DOHH2 (cell line): ENCODE data around the gene GREM2.

Experiments used
- H3F3A ChIP-seq: fragments of 200-600 bp; sonication (generic), shearing (Covaris generic); 2 replicates; pipeline ENCODE4 v1.6.0; 2016; ENCODE audit warnings: antibody characterized with exemption, mild to moderate bottlenecking; ENCODE audit not compliant: control insufficient read depth, insufficient read depth
- H3K27ac ChIP-seq: fragments of 200-600 bp; sonication (generic); 2 replicates; pipeline ENCODE4 v1.5.1; 2014; ENCODE audit warnings: low read depth, mild to moderate bottlenecking, low read length, moderate library complexity
- H3K27me3 ChIP-seq: fragments of 200-600 bp; sonication (generic); 2 replicates; pipeline ENCODE4 v1.6.1; 2014; ENCODE audit warnings: mild to moderate bottlenecking, low read length, mixed read lengths; ENCODE audit not compliant: control insufficient read depth
- H3K36me3 ChIP-seq: fragments of 200-600 bp; sonication (generic); 2 replicates; pipeline ENCODE4 v1.6.1; 2014; ENCODE audit warnings: mild to moderate bottlenecking, low read length, moderate library complexity, mixed read lengths; ENCODE audit not compliant: control insufficient read depth
- H3K4me1 ChIP-seq: fragments of 200-600 bp; sonication (generic); 2 replicates; pipeline ENCODE4 v1.6.1; 2014; ENCODE audit warnings: mild to moderate bottlenecking, low read length, mixed read lengths; ENCODE audit not compliant: control insufficient read depth
- H3K4me2 ChIP-seq: fragments of 200-600 bp; sonication (generic); 2 replicates; pipeline ENCODE4 v1.6.0; 2014; ENCODE audit warnings: mild to moderate bottlenecking, low read length, moderate library complexity
- H3K4me3 ChIP-seq: fragments of 200-600 bp; sonication (generic); 2 replicates; pipeline ENCODE4 v1.5.1; 2014; ENCODE audit warnings: mild to moderate bottlenecking, low read length, mixed read lengths
- H3K79me2 ChIP-seq: fragments of 200-600 bp; sonication (generic); 2 replicates; pipeline ENCODE4 v1.6.1; 2014; ENCODE audit warnings: mild to moderate bottlenecking, low read length, mixed read lengths; ENCODE audit not compliant: control insufficient read depth
- H3K9me2 ChIP-seq: fragments of 200-600 bp; sonication (generic); replicated peaks from 2 replicates; pipeline ENCODE4 v1.6.1; 2014; ENCODE audit warnings: mild to moderate bottlenecking, low read length, mixed read lengths; ENCODE audit not compliant: control insufficient read depth
- H3K9me3 ChIP-seq: fragments of 200-600 bp; sonication (generic); 2 replicates; pipeline ENCODE4 v1.6.1; 2014; ENCODE audit warnings: antibody characterized with exemption, low read length, mixed read lengths; ENCODE audit not compliant: control insufficient read depth, insufficient read depth
- H4K20me1 ChIP-seq: fragments of 200-600 bp; sonication (generic); 2 replicates; pipeline ENCODE4 v1.6.0; 2014; ENCODE audit warnings: low read depth, mild to moderate bottlenecking, antibody characterized with exemption, low read length, moderate library complexity; ENCODE audit not compliant: control insufficient read depth, insufficient read depth
- CTCF ChIP-seq: fragments of 200-600 bp; sonication (generic); IDR thresholded peaks from one replicate; pipeline ENCODE4 v1.5.1; 2014; ENCODE audit warnings: antibody characterized with exemption, mild to moderate bottlenecking, low read depth, low read length; ENCODE audit not compliant: poor library complexity, severe bottlenecking
- EZH2phosphoT487 ChIP-seq: fragments of 200-600 bp; sonication (generic); IDR thresholded peaks from 2 replicates; pipeline ENCODE4 v1.6.1; 2017; ENCODE audit warnings: borderline replicate concordance, mild to moderate bottlenecking, antibody characterized with exemption, low read length, moderate library complexity, mixed read lengths

GREM2 gene

GRCh38 chr1:240455228-240455821 is 156.6 kb downstream of the GREM2 start:
- H3K4me3 ChIP-seq: no peak overlapping the region

GRCh38 chr1:240445369-240445768 is 166.6 kb downstream of the GREM2 start:
- Histone ChIP-seq H3K36me3 (no peaks in the 10 kb centered on the region), H3K4me1 (no peaks in the 10 kb centered on the region), H3K9me2 (no peaks in the 10 kb centered on the region), H3K4me3 (no peak overlapping the region), H3K79me2 (no peaks in the 10 kb centered on the region), H3K4me2 (no peak overlapping the region), H4K20me1 (no peaks in the 10 kb centered on the region), H3F3A (no peaks in the 10 kb centered on the region), H3K27ac (no peak overlapping the region), H3K9me3 (no peaks in the 10 kb centered on the region), H3K27me3 (no peaks in the 10 kb centered on the region)
- TF ChIP-seq EZH2phosphoT487 (no peak), CTCF (no peak)

More at GRCh38 chr1:240455228-240455821, 156.6 kb downstream of the GREM2 start:
- H4K20me1 ChIP-seq: no peaks in the 10 kb centered on the region
- no peaks in the 10 kb centered on the region for H3K36me3 ChIP-seq
- no peaks in the 10 kb centered on the region for H3K9me2 ChIP-seq
- H3K79me2 ChIP-seq: no peaks in the 10 kb centered on the region
- H3F3A ChIP-seq: no peaks in the 10 kb centered on the region
- no peaks in the 10 kb centered on the region for H3K27me3 ChIP-seq
- H3K4me2 ChIP-seq: no peak overlapping the region
- H3K9me3 ChIP-seq: no peaks in the 10 kb centered on the region
- H3K27ac ChIP-seq: no peak overlapping the region
- H3K4me1 ChIP-seq: no peaks in the 10 kb centered on the region
- TF ChIP-seq EZH2phosphoT487 (no peak), CTCF (peak; percentile 47)

GRCh38 chr1:240441669-240442068 is 170.3 kb downstream of the GREM2 start:
- Histone ChIP-seq H3K27ac (no peak overlapping the region), H3F3A (no peaks in the 10 kb centered on the region), H3K27me3 (no peaks in the 10 kb centered on the region), H3K4me3 (no peak overlapping the region), H4K20me1 (no peaks in the 10 kb centered on the region), H3K4me2 (no peak overlapping the region), H3K36me3 (no peaks in the 10 kb centered on the region), H3K79me2 (no peaks in the 10 kb centered on the region), H3K9me3 (no peaks in the 10 kb centered on the region), H3K4me1 (no peaks in the 10 kb centered on the region), H3K9me2 (no peaks in the 10 kb centered on the region)
- no peak for TF ChIP-seq EZH2phosphoT487
- no peak for TF ChIP-seq CTCF
